Measurements from ENCODE around the gene CHST8. TPM values are rescaled to one million over a fixed set of nuclear protein-coding genes. Genes with fewer than 3 reads are reported as not detected.

CHST8 gene
- total RNA-seq, 1 experiment from 2014 or later = not detected

- CTCF ChIA-PET = interaction anchor here (2.1 to 4.0 kb wide), 4 partner anchors 10 to 312 kb away, joined by 10 to 29 read pairs (median 20); no protein-coding TSS in a partner anchor
- no peak for TF ChIP-seq CTCF (IDR thresholded peaks at IDR 0.05; ENCODE audit: unreplicated experiment)
- Mint-ChIP-seq H3K9me3 (ENCODE audit: unreplicated experiment) (no peaks in the 10 kb centered on the region), H3K27ac (ENCODE audit: low read depth, unreplicated experiment) (no peak overlapping the region), H3K4me1 (ENCODE audit: insufficient read depth, unreplicated experiment) (no peaks in the 10 kb centered on the region), H3K4me3 (ENCODE audit: unreplicated experiment) (no peak overlapping the region), H3K36me3 (ENCODE audit: insufficient read depth, unreplicated experiment) (no peaks in the 10 kb centered on the region), H3K27me3 (ENCODE audit: insufficient read depth, unreplicated experiment) (peaks cover 25% of the 10 kb centered on the region)
- intact Hi-C loops (cut with micrococcal nuclease) = no loop called here
- no TSS peak for BruUV-seq (replicated peaks)
- no peak for DNase-seq (ENCODE audit: unreplicated experiment)
- POLR2A ChIA-PET = no interaction called here
These were observed 162.7 kb downstream of the CHST8 start for GRCh38 chr19:33784432-33784831.

- no peak overlapping the region for H3K4me3 Mint-ChIP-seq (ENCODE audit: unreplicated experiment)
- ChIA-PET POLR2A (no interaction called here), CTCF (interaction anchor here (0.6 to 4.0 kb wide), 5 partner anchors 9 to 360 kb away, joined by 3 to 29 read pairs (median 19); no protein-coding TSS in a partner anchor)
- no peaks in the 10 kb centered on the region for H3K9me3 Mint-ChIP-seq (ENCODE audit: unreplicated experiment)
- no peaks in the 10 kb centered on the region for H3K36me3 Mint-ChIP-seq (ENCODE audit: insufficient read depth, unreplicated experiment)
- H3K4me1 Mint-ChIP-seq (ENCODE audit: insufficient read depth, unreplicated experiment) = no peaks in the 10 kb centered on the region
- no TSS peak for BruUV-seq (replicated peaks)
- TF ChIP-seq CTCF (IDR thresholded peaks at IDR 0.05; ENCODE audit: unreplicated experiment) = no peak
- peak; percentile 38 for DNase-seq (ENCODE audit: unreplicated experiment)
- intact Hi-C loops (cut with micrococcal nuclease) = no loop called here
- H3K27me3 Mint-ChIP-seq (ENCODE audit: insufficient read depth, unreplicated experiment) = peaks cover 11% of the 10 kb centered on the region
- H3K27ac Mint-ChIP-seq (ENCODE audit: low read depth, unreplicated experiment) = no peak overlapping the region
These were observed 164.0 kb downstream of the CHST8 start for GRCh38 chr19:33785795-33786194.

- intact Hi-C loops (cut with micrococcal nuclease) = no loop called here
- Mint-ChIP-seq H3K4me1 (ENCODE audit: insufficient read depth, unreplicated experiment) (no peaks in the 10 kb centered on the region), H3K9me3 (ENCODE audit: unreplicated experiment) (no peaks in the 10 kb centered on the region), H3K4me3 (ENCODE audit: unreplicated experiment) (no peak overlapping the region), H3K27me3 (ENCODE audit: insufficient read depth, unreplicated experiment) (no peaks in the 10 kb centered on the region), H3K36me3 (ENCODE audit: insufficient read depth, unreplicated experiment) (peaks cover 6% of the 10 kb centered on the region), H3K27ac (ENCODE audit: low read depth, unreplicated experiment) (no peak overlapping the region)
- no peak for DNase-seq (ENCODE audit: unreplicated experiment)
- BruUV-seq (replicated peaks) = no TSS peak
- POLR2A ChIA-PET = no interaction called here
- CTCF ChIA-PET = interaction anchor here (1.5 to 2.4 kb wide), 2 partner anchors 11 to 194 kb away, joined by 3 to 12 read pairs; no protein-coding TSS in a partner anchor
- TF ChIP-seq CTCF (IDR thresholded peaks at IDR 0.05; ENCODE audit: unreplicated experiment) = no peak
These were observed 166.9 kb downstream of the CHST8 start for GRCh38 chr19:33788676-33789075.

- ChIA-PET CTCF (interaction anchor here (1.4 to 1.5 kb wide), 2 partner anchors 194 to 209 kb away, joined by 3 to 5 read pairs; no protein-coding TSS in a partner anchor), POLR2A (no interaction called here)
- Mint-ChIP-seq H3K36me3 (ENCODE audit: insufficient read depth, unreplicated experiment) (peaks cover 6% of the 10 kb centered on the region), H3K4me1 (ENCODE audit: insufficient read depth, unreplicated experiment) (no peaks in the 10 kb centered on the region), H3K27ac (ENCODE audit: low read depth, unreplicated experiment) (no peak overlapping the region), H3K9me3 (ENCODE audit: unreplicated experiment) (no peaks in the 10 kb centered on the region), H3K4me3 (ENCODE audit: unreplicated experiment) (no peak overlapping the region), H3K27me3 (ENCODE audit: insufficient read depth, unreplicated experiment) (no peaks in the 10 kb centered on the region)
- DNase-seq (ENCODE audit: unreplicated experiment) = no peak
- TF ChIP-seq CTCF (IDR thresholded peaks at IDR 0.05; ENCODE audit: unreplicated experiment) = no peak
- intact Hi-C loops (cut with micrococcal nuclease) = no loop called here
- no TSS peak for BruUV-seq (replicated peaks)
These were observed 167.6 kb downstream of the CHST8 start for GRCh38 chr19:33789344-33789743.
